SK-N-SH treated with all-trans-retinoic acid at 6 μM for 48 hours (cell line): Measurements from ENCODE around the gene SEPTIN3.

Experiments
- ATAC-seq: fragments of 200-7000 bp; cut with Tn5 transposase; 3 replicates; pipeline ENCODE4 v1.9.1; 2020; ENCODE audit warnings: mild to moderate bottlenecking, moderate library complexity
- ARNTL ChIP-seq: fragments of 450-650 bp; formaldehyde crosslinking; IDR thresholded peaks from 2 replicates; pipeline ENCODE4 v1.5.0; 2020; ENCODE audit warnings: low read depth, mild to moderate bottlenecking, moderate library complexity, borderline replicate concordance
- BACH2 ChIP-seq: fragments of 250-450 bp; sonication (Bioruptor Pico); IDR thresholded peaks from 2 replicates; pipeline ENCODE4 v1.9.0; 2021; ENCODE audit warnings: mild to moderate bottlenecking, borderline replicate concordance
- CSDC2 ChIP-seq: fragments of 250-450 bp; sonication (Bioruptor Pico); IDR thresholded peaks from 2 replicates; pipeline ENCODE4 v1.5.0; 2020; ENCODE audit warnings: mild to moderate bottlenecking, moderate library complexity
- GLIS3 ChIP-seq: fragments of 250-450 bp; sonication (Bioruptor Pico); IDR thresholded peaks from 2 replicates; pipeline ENCODE4 v1.5.0; 2020; ENCODE audit warnings: mild to moderate bottlenecking, moderate library complexity
- ISL1 ChIP-seq: fragments of 250-450 bp; sonication (Bioruptor Pico); IDR thresholded peaks from 2 replicates; pipeline ENCODE4 v2.1.2; 2022; ENCODE audit warnings: mild to moderate bottlenecking, moderate library complexity
- OSR1 ChIP-seq: fragments of 250-450 bp; sonication (Bioruptor Pico); IDR thresholded peaks from 2 replicates; pipeline ENCODE4 v1.8.0; 2022; ENCODE audit warnings: moderate library complexity, mild to moderate bottlenecking, inconsistent platforms
- PATZ1 ChIP-seq: fragments of 250-450 bp; sonication (Bioruptor Pico); IDR thresholded peaks from 2 replicates; pipeline ENCODE4 v1.8.0; 2020; ENCODE audit warnings: mild to moderate bottlenecking, moderate library complexity, borderline replicate concordance
- PPARA ChIP-seq: fragments of 250-450 bp; sonication (Bioruptor Pico); IDR thresholded peaks from 2 replicates; pipeline ENCODE4 v1.5.0; 2020; ENCODE audit warnings: mild to moderate bottlenecking, borderline replicate concordance
- RARB ChIP-seq: fragments of 250-450 bp; sonication (Bioruptor Pico); IDR thresholded peaks from 2 replicates; pipeline ENCODE4 v1.8.0; 2021; ENCODE audit warnings: mild to moderate bottlenecking, moderate library complexity
- SNAI2 ChIP-seq: fragments of 250-450 bp; sonication (Bioruptor Pico); IDR thresholded peaks from 2 replicates; pipeline ENCODE4 v1.5.0; 2020; ENCODE audit warnings: mild to moderate bottlenecking, moderate library complexity
- ZC3H10 ChIP-seq: fragments of 250-450 bp; sonication (Bioruptor Pico); IDR thresholded peaks from 2 replicates; pipeline ENCODE4 v1.5.1; 2021; ENCODE audit warnings: mild to moderate bottlenecking, moderate library complexity
- ZFP3 ChIP-seq: fragments of 250-450 bp; sonication (Bioruptor Pico); IDR thresholded peaks from 2 replicates; pipeline ENCODE4 v1.5.0; 2020; ENCODE audit warnings: mild to moderate bottlenecking, moderate library complexity
- ZFP30 ChIP-seq: fragments of 450-650 bp; formaldehyde crosslinking; IDR thresholded peaks from 2 replicates; pipeline ENCODE4 v1.5.0; 2022; ENCODE audit warnings: mild to moderate bottlenecking, moderate library complexity
- ZNF565 ChIP-seq: fragments of 450-650 bp; formaldehyde crosslinking; conservative IDR thresholded peaks from 2 replicates; pipeline ENCODE4 v1.5.0; 2020; ENCODE audit warnings: low read depth, mild to moderate bottlenecking, moderate library complexity
- TF ChIP-seq, protein P1 (sequence below): fragments of 250-450 bp; sonication (Bioruptor Pico); IDR thresholded peaks from 2 replicates; pipeline ENCODE4 v1.8.0; 2021; ENCODE audit warnings: low read depth, mild to moderate bottlenecking, moderate library complexity, borderline replicate concordance
- TF ChIP-seq, protein P2 (sequence below): fragments of 250-450 bp; sonication (Bioruptor Pico); IDR thresholded peaks from 2 replicates; pipeline ENCODE4 v1.5.1; 2021; ENCODE audit warnings: mild to moderate bottlenecking, moderate library complexity
- TF ChIP-seq, protein P3 (sequence below): fragments of 250-450 bp; sonication (Bioruptor Pico); IDR thresholded peaks from 2 replicates; pipeline ENCODE4 v1.5.0; 2020; ENCODE audit warnings: mild to moderate bottlenecking, moderate library complexity

Gene SEPTIN3

DNA sequence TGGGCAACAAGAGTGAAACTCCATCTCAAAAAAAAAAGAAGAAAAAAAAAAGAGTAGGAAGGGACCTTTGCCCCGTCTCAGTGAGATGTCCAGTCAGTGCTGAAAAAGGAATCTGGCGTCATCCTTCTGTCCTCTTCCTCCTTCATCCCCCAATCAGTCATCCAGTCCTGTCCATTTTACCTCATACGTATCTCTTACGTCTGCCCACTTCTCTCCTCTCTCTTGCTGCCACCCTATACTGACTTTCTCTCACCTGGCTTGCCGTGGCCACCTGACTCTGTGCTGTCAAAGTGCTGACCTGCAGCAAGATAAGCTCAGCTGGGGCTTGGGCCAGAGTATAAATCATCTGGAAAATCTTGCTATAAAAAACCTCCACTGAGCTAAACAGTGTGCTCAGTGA lies 13.6 kb downstream of the SEPTIN3 start:
- TF ChIP-seq ZNF565: no peak
- TF ChIP-seq, protein P1, sequence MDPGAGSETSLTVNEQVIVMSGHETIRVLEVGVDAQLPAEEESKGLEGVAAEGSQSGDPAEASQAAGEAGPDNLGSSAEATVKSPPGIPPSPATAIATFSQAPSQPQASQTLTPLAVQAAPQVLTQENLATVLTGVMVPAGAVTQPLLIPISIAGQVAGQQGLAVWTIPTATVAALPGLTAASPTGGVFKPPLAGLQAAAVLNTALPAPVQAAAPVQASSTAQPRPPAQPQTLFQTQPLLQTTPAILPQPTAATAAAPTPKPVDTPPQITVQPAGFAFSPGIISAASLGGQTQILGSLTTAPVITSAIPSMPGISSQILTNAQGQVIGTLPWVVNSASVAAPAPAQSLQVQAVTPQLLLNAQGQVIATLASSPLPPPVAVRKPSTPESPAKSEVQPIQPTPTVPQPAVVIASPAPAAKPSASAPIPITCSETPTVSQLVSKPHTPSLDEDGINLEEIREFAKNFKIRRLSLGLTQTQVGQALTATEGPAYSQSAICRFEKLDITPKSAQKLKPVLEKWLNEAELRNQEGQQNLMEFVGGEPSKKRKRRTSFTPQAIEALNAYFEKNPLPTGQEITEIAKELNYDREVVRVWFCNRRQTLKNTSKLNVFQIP (CRISPR knock-in tag): no peak
- no peak for TF ChIP-seq BACH2 (CRISPR knock-in tag)
- no peak for TF ChIP-seq ZFP30 (CRISPR knock-in tag)
- TF ChIP-seq PATZ1 (CRISPR knock-in tag): no peak
- no peak for TF ChIP-seq SNAI2 (CRISPR knock-in tag)
- ATAC-seq: no peak

DNA sequence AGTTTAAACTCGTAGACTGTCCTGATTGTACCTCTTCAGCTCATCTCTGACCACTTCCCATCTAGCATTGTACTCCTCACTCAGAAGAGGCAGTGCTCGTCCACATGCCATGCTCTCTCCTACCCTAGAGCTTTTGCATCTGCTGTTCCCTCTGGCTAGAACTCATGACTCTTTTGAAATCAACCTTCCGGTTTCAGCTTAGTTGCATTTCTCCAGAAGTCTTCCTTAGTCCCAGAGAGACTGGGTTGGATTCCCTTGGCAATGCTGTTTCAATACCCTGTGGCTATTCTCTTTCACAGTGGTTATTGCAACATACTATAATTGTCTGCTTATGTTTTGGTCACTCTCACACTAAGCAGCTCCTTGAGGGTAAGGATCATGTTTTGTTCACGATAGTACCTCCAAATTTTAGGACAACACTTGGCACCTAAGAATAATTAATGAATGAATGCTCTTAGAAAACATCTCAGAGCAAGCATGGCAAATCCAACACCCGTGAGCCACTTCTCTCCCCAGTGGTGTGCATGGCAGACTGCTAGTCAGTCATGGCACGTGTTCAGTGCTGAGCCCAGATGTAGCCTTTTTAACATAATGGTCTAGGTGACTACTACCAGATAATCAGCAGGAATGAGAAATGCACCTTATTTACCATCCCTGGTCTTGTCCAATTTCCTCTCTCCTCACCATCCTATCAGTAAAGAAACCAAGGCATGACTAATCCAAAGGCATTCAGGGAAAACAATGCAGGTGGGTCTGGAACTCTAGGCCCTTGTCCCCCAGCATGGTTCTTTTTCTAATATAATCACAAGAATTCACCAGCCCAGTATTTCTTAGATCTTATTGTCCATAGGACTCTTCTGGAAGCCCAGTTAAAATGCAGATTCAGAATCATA lies 14.5 kb downstream of the SEPTIN3 start:
- ATAC-seq: no peak
- TF ChIP-seq, protein P1 (CRISPR knock-in tag): no peak
- TF ChIP-seq ZC3H10 (CRISPR knock-in tag) (no peak), ARNTL (no peak), RARB (CRISPR knock-in tag) (no peak), BACH2 (CRISPR knock-in tag) (no peak), PPARA (CRISPR knock-in tag) (no peak), CSDC2 (CRISPR knock-in tag) (no peak), SNAI2 (CRISPR knock-in tag) (no peak), OSR1 (CRISPR knock-in tag) (no peak), ZFP3 (CRISPR knock-in tag) (no peak), ZNF565 (no peak)
- TF ChIP-seq, protein P2, sequence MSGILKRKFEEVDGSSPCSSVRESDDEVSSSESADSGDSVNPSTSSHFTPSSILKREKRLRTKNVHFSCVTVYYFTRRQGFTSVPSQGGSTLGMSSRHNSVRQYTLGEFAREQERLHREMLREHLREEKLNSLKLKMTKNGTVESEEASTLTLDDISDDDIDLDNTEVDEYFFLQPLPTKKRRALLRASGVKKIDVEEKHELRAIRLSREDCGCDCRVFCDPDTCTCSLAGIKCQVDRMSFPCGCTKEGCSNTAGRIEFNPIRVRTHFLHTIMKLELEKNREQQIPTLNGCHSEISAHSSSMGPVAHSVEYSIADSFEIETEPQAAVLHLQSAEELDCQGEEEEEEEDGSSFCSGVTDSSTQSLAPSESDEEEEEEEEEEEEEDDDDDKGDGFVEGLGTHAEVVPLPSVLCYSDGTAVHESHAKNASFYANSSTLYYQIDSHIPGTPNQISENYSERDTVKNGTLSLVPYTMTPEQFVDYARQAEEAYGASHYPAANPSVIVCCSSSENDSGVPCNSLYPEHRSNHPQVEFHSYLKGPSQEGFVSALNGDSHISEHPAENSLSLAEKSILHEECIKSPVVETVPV: no peak
- TF ChIP-seq, protein P3, sequence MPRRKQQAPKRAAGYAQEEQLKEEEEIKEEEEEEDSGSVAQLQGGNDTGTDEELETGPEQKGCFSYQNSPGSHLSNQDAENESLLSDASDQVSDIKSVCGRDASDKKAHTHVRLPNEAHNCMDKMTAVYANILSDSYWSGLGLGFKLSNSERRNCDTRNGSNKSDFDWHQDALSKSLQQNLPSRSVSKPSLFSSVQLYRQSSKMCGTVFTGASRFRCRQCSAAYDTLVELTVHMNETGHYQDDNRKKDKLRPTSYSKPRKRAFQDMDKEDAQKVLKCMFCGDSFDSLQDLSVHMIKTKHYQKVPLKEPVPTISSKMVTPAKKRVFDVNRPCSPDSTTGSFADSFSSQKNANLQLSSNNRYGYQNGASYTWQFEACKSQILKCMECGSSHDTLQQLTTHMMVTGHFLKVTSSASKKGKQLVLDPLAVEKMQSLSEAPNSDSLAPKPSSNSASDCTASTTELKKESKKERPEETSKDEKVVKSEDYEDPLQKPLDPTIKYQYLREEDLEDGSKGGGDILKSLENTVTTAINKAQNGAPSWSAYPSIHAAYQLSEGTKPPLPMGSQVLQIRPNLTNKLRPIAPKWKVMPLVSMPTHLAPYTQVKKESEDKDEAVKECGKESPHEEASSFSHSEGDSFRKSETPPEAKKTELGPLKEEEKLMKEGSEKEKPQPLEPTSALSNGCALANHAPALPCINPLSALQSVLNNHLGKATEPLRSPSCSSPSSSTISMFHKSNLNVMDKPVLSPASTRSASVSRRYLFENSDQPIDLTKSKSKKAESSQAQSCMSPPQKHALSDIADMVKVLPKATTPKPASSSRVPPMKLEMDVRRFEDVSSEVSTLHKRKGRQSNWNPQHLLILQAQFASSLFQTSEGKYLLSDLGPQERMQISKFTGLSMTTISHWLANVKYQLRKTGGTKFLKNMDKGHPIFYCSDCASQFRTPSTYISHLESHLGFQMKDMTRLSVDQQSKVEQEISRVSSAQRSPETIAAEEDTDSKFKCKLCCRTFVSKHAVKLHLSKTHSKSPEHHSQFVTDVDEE: no peak

DNA sequence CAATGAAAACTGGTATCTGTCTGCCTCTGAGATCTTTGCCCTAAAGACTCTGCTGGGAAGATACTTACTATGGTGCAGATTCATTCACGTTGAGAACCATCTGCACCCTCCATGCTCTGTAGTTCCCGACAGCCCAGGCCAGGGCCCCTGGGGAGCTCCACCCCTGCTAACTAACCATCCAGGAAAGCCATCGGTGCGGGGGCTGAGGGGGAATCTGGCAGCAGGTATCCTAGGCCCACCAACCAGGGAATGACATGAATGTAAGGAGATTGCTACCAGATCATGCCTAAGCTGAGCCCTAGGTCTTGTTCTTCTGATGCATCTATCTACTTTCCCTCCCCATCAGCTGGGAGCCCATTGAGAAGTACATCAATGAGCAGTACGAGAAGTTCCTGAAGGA lies 18.0 kb downstream of the SEPTIN3 start:
- ATAC-seq: no peak
- TF ChIP-seq SNAI2 (CRISPR knock-in tag) (no peak), OSR1 (CRISPR knock-in tag) (no peak), GLIS3 (CRISPR knock-in tag) (no peak)
- TF ChIP-seq, all 23 proteins: peak for 0

- ATAC-seq: no peak
- TF ChIP-seq RARB (CRISPR knock-in tag) (no peak), ZC3H10 (CRISPR knock-in tag) (no peak), GLIS3 (CRISPR knock-in tag) (no peak), SNAI2 (CRISPR knock-in tag) (no peak), OSR1 (CRISPR knock-in tag) (no peak), BACH2 (CRISPR knock-in tag) (no peak), ZNF565 (no peak), PPARA (CRISPR knock-in tag) (no peak), ISL1 (no peak)
- TF ChIP-seq, protein P2: no peak
- TF ChIP-seq, protein P1 (CRISPR knock-in tag): no peak
Measured at GRCh38 chr22:41989246-41989645, 20.0 kb downstream of the SEPTIN3 start.
